ENCODE measurements around the gene INMT. TPM values are rescaled to one million over a fixed set of nuclear protein-coding genes. Genes with fewer than 3 reads are reported as not detected.

The INMT gene
- total and polyA plus RNA-seq, 2 experiments from 2014 or later: 0.98 to 4.9 TPM

DNA sequence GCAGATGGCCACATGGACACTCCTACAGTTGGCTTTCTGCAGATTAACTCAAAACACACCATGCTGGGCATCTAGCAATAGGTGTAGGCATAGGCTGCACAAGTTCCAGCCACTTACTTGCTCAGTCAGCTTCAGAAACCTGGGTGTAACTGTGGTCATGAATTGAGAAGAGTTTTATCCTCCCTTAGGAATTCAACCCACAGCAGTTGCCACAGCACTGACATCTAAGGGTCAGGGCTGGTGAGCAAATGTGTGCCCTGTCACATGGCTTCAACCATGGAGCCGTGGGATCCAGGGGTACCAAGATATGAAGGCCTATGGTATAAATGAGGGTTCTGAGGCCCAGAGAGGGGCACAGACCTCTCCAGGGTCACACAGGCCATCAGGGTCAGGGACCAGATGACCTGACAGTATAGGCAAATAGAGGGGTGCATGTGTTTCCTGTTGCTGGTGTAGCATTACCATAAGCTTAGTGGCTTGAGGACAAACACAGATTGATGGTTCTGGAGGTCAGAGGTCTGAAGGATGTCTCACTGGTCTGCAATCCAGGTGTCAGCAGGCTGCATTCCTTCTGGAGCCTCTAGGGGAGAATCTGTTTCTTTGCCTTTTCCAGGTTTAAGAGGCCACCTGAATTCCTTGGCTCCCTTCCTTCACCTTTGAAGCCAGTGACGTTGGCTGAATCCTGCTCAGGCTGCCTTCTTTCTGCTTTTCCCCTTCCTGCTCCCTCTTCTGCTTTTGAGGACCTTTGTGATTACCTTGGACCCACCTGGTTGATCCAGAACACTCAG, 43.4 kb downstream of the INMT start:
- Histone ChIP-seq H3K27me3 (no peaks in the 10 kb centered on the region), H3K4me3 (no peak overlapping the region), H3K36me3 (no peaks in the 10 kb centered on the region), H3K4me1 (ENCODE audit: low read depth) (peaks cover 3% of the 10 kb centered on the region), H3K27ac (no peak overlapping the region), H3K9me3 (ENCODE audit: low read depth) (no peaks in the 10 kb centered on the region)
- TF ChIP-seq, protein P1, sequence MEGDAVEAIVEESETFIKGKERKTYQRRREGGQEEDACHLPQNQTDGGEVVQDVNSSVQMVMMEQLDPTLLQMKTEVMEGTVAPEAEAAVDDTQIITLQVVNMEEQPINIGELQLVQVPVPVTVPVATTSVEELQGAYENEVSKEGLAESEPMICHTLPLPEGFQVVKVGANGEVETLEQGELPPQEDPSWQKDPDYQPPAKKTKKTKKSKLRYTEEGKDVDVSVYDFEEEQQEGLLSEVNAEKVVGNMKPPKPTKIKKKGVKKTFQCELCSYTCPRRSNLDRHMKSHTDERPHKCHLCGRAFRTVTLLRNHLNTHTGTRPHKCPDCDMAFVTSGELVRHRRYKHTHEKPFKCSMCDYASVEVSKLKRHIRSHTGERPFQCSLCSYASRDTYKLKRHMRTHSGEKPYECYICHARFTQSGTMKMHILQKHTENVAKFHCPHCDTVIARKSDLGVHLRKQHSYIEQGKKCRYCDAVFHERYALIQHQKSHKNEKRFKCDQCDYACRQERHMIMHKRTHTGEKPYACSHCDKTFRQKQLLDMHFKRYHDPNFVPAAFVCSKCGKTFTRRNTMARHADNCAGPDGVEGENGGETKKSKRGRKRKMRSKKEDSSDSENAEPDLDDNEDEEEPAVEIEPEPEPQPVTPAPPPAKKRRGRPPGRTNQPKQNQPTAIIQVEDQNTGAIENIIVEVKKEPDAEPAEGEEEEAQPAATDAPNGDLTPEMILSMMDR (IDR thresholded peaks at IDR 0.05; ENCODE audit: low read depth, low read length): no peak
- DNase-seq (ENCODE audit: low read depth in 1 of 2, low spot score in 1 of 2): no peak

DNA sequence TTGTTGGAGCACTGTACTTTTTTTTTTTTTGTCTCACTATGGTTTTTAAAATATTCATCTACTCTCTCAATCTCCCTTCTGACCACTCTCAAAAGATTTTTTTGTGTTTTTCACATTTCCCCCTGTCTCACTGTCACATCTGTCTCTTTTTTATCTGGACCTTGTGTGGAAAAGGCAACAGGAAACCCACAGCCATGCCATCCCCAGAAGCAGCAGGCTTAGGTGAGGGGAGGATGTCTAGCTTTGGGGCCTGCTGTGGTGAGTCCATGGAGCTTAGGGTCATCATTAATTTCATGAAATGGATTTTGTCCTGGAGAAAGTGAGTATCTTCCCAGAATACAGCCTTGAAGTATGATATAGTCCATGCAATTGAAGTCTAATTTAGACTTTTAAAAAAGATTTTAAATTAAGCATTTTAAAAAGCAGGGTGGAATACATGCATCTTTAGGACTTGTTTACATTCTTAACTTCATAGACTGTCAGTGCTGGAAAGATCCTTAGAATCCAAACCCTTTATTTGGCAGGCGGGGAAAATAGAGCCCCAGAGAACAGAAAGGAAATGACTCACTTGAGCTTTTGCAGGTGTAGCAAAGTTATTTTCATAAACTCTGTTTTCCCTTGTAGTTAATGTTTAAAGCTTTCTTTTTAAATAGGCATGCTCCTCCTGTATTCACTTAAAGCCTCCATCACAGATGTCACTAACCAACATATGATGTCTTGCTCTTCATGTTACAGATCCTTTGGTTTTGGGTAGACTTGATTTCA, 44.4 kb downstream of the INMT start:
- Histone ChIP-seq H3K27me3 (no peaks in the 10 kb centered on the region), H3K36me3 (no peaks in the 10 kb centered on the region), H3K9me3 (ENCODE audit: low read depth) (no peaks in the 10 kb centered on the region), H3K4me1 (ENCODE audit: low read depth) (peaks cover 3% of the 10 kb centered on the region), H3K27ac (no peak overlapping the region), H3K4me3 (no peak overlapping the region)
- peak in 1 of 2 donors; percentile 59 for DNase-seq (ENCODE audit: low read depth in 1 of 2, low spot score in 1 of 2)
- TF ChIP-seq, protein P1 (IDR thresholded peaks at IDR 0.05; ENCODE audit: low read depth, low read length): no peak

GRCh38 chr7:30797176-30798040, 45.5 kb downstream of the INMT start:
- H3K4me3 ChIP-seq: no peak overlapping the region
- TF ChIP-seq, protein P1 (IDR thresholded peaks at IDR 0.05; ENCODE audit: low read depth, low read length): no peak
- H3K27ac ChIP-seq: no peak overlapping the region
- no peaks in the 10 kb centered on the region for H3K36me3 ChIP-seq
- peaks cover 3% of the 10 kb centered on the region for H3K4me1 ChIP-seq (ENCODE audit: low read depth)
- DNase-seq (ENCODE audit: low read depth in 1 of 2, low spot score in 1 of 2): peak in 1 of 2 donors; percentile 25
- no peaks in the 10 kb centered on the region for H3K27me3 ChIP-seq
- no peaks in the 10 kb centered on the region for H3K9me3 ChIP-seq (ENCODE audit: low read depth)

GRCh38 chr7:30799206-30799975, 47.5 kb downstream of the INMT start:
- Histone ChIP-seq H3K27ac (no peak overlapping the region), H3K27me3 (no peaks in the 10 kb centered on the region), H3K36me3 (no peaks in the 10 kb centered on the region), H3K4me1 (ENCODE audit: low read depth) (peaks cover 14% of the 10 kb centered on the region), H3K4me3 (no peak overlapping the region), H3K9me3 (ENCODE audit: low read depth) (no peaks in the 10 kb centered on the region)
- peak in 1 of 2 donors; percentile 89 for DNase-seq (ENCODE audit: low read depth in 1 of 2, low spot score in 1 of 2)
- TF ChIP-seq, protein P1 (IDR thresholded peaks at IDR 0.05; ENCODE audit: low read depth, low read length): no peak

All from cardiac muscle cell (in vitro differentiated cells and primary cell).